Activated naive CD4-positive, alpha-beta T cell treated with anti-CD3 and anti-CD28 coated beads, Interleukin-2, amount 50 U/mL, for 24 hours (primary cell): ENCODE measurements around the gene RGS1.
A peak's percentile ranks its signal among the peaks of the same experiment; 100 is the strongest.
"Not testable (repeated sequence)": the region's sequence is repeated elsewhere in the genome, so short reads cannot be mapped to it uniquely, and the experiment has no call there.

ENCODE experiments used
- H3K27ac Mint-ChIP-seq: one replicate; pipeline ENCODE4 v1.8.0; 2021; ENCODE audit warnings: mild to moderate bottlenecking, mixed read lengths
- H3K27me3 Mint-ChIP-seq: one replicate; pipeline ENCODE4 v1.8.0; 2021; ENCODE audit warnings: mixed read lengths
- H3K36me3 Mint-ChIP-seq: one replicate; pipeline ENCODE4 v1.8.0; 2021; ENCODE audit warnings: mixed read lengths
- H3K4me1 Mint-ChIP-seq: one replicate; pipeline ENCODE4 v1.8.0; 2021; ENCODE audit warnings: mixed read lengths
- H3K4me3 Mint-ChIP-seq: one replicate; pipeline ENCODE4 v1.8.0; 2021; ENCODE audit warnings: mild to moderate bottlenecking, mixed read lengths
- H3K9me3 Mint-ChIP-seq: one replicate; pipeline ENCODE4 v1.8.0; 2021; ENCODE audit warnings: mixed read lengths

RGS1 gene, protein sequence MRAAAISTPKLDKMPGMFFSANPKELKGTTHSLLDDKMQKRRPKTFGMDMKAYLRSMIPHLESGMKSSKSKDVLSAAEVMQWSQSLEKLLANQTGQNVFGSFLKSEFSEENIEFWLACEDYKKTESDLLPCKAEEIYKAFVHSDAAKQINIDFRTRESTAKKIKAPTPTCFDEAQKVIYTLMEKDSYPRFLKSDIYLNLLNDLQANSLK

DNA sequence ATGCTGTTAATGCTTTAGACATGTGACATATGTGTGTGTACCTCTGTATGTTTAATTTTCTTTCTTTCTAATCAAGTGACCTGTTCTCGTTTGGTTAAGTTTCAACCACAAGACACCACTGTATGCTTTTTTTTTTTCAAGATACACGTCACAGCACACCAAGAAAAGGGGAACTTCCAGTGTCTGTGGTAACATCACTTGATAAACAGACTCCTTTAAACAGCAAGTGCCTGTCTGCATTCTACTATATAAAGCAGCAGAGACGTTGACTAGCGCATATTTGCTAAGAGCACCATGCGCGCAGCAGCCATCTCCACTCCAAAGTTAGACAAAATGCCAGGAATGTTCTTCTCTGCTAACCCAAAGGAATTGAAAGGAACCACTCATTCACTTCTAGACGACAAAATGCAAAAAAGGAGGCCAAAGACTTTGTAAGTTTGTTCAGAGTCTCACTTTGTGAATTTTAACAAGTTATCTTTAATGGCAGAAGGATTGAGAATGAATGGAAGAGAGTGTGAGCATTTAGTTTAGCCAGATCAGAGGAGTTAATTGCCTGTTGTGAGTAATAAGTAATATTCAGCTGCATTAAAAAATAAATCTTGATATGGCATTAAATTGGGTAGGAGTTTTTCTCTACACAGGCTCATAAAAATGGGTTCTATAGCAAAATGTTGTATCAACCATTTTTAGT lies at the start of gene RGS1:
Gene RGS1, plus strand, starts transcription at position 275 of the 691 bp plus-strand sequence. Its CDS starts 20 bp downstream, at position 295.
- peak within 1 kb of the TSS; percentile 98 for H3K27ac Mint-ChIP-seq

DNA sequence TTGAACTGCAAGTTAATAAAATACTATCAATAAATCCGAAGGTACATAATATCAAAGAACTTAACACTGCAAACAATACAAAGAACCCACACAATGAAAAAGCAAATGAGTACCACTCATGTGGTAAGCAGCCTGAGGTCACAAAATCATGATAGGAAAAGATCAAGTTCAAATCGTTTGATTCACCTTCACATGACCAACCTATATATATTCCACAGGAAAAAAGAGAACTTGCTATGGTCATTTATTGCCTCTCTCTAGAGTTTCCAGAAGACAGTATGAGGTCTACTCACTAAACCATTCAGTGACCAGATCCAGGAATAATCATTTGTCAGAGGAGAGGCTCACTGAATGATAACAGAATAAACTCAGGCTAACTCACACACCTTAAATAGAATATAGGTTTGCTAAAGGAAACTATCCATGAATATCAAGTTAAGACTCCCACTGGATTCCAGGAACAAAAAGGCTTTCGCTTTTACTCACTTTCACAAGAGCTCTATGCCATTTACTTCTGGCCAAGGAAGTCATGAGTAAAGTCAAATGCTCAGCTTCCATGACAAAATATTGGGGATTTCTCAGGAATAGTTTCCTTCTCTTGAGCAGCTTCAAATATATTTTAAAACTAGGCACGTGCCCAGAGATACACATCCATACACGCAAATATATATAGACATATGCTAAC lies 48.3 kb upstream of the RGS1 start:
- Mint-ChIP-seq H3K9me3 (peaks cover 5% of the 10 kb centered on the region), H3K4me3 (no peak overlapping the region), H3K27me3 (no peaks in the 10 kb centered on the region), H3K27ac (no peak overlapping the region), H3K36me3 (no peaks in the 10 kb centered on the region), H3K4me1 (peaks cover 37% of the 10 kb centered on the region)

More for the DNA sequence above, at the start of gene RGS1:
- no peaks in the 10 kb centered on the region for H3K9me3 Mint-ChIP-seq
- H3K27me3 Mint-ChIP-seq: no peaks in the 10 kb centered on the region
- H3K4me1 Mint-ChIP-seq: peaks cover 94% of the 10 kb centered on the region
- H3K4me3 Mint-ChIP-seq: peak within 1 kb of the TSS; percentile 89
- peaks cover 13% of the 10 kb centered on the region for H3K36me3 Mint-ChIP-seq

DNA sequence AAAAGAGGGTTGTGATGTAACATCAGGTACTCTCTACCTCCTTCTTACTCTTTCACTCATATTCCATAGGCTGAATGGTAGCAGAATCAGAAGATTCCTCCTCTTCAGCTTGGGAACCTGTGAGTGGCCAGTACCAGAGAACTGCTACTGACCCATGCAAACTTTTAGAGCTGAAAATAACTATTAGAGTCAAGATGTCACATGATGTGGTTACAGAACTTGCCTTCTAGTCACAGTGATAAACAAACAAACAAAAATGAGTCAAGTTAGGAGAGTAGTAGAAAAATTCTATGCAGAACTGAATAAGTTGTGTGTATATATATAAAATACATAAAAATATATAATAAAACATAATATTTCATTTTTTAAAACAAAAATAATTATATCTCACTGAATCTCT lies 47.6 kb upstream of the RGS1 start:
- no peak overlapping the region for H3K4me3 Mint-ChIP-seq
- H3K27ac Mint-ChIP-seq: no peak overlapping the region
- H3K27me3 Mint-ChIP-seq: no peaks in the 10 kb centered on the region
- H3K4me1 Mint-ChIP-seq: peaks cover 36% of the 10 kb centered on the region
- H3K36me3 Mint-ChIP-seq: no peaks in the 10 kb centered on the region
- H3K9me3 Mint-ChIP-seq: peaks cover 5% of the 10 kb centered on the region

DNA sequence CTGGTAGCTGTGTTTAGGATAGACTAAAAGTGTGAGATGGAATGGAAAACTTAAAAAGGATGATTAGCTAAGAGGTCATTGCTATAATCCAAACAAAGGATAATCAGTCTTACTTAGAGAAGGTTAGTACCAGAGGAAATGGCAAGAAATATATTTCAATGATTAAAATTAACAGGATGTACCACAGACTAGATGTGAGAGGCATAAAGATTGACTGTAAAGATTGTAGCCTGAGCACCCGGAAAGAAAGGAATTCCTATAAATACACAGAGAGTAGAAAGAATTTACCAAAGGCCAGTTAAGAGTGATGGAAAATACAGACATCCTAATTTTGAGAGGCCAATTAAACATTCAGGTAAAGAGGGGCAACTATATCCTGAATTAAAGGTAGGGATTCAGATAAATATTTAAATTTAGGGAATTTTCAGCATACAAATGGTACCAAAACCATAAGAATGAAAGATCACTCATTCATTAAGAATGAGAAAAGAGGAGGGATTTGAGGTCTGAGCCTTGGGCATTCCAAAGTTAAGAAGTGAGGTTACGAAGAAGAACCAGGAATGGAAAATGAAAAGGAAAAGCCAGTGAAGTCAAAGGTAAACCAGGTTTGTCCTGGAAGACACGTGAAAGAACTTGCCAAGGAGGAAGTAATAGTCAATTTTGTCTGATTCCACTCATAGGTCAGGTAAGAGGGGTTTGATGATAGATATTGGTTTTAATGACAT lies 46.4 kb upstream of the RGS1 start:
- H3K36me3 Mint-ChIP-seq: no peaks in the 10 kb centered on the region

DNA sequence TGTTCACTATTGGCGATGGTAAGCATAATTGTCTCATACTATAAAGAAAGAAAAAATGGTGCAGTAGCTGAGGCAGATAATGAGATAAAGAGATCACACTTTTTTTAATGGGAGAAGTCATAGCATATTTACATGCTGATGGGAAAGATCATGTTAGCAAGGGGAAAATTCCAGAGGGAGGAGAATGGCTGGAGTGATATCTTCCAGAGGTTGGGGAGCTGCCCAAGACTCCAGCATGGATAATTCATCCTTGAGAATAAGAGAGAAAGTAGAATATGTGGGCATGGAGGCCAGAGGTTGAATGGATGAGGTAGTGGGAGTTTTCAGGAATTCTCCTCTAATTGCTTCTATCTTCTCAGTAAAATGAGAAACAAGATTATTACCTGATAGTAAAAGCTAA lies 45.8 kb upstream of the RGS1 start:
- H3K4me3 Mint-ChIP-seq: peak overlapping the region; percentile 45
- no peaks in the 10 kb centered on the region for H3K36me3 Mint-ChIP-seq
- H3K27me3 Mint-ChIP-seq: no peaks in the 10 kb centered on the region
- peaks cover 5% of the 10 kb centered on the region for H3K9me3 Mint-ChIP-seq
- H3K4me1 Mint-ChIP-seq: peaks cover 30% of the 10 kb centered on the region
- H3K27ac Mint-ChIP-seq: peak overlapping the region; percentile 49

More for the DNA sequence above, 46.4 kb upstream of the RGS1 start:
- peaks cover 35% of the 10 kb centered on the region for H3K4me1 Mint-ChIP-seq
- peaks cover 5% of the 10 kb centered on the region for H3K9me3 Mint-ChIP-seq
- no peaks in the 10 kb centered on the region for H3K27me3 Mint-ChIP-seq
- peak overlapping the region; percentile 45 for H3K4me3 Mint-ChIP-seq
- peak overlapping the region; percentile 49 for H3K27ac Mint-ChIP-seq

DNA sequence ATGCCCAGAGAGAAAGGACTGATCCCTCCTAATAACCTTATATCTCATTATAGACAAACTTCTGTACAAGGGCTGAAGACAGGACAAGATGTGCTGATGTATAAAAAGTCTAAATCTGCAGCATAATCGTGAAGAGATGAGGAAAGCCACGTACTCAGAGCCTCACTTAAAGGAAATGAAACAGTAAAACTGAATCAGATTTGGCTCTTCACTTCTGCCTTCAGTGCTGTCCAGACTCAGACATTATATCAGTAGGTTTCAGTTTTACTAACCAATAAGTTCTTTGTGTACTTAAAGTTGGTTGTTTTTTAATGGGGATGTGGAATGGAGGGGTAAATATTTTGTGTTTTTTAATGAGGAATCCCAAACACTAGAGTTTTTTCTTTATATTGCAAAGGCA lies 45.3 kb upstream of the RGS1 start:
- peaks cover 30% of the 10 kb centered on the region for H3K4me1 Mint-ChIP-seq
- H3K9me3 Mint-ChIP-seq: peaks cover 5% of the 10 kb centered on the region
- peak overlapping the region; percentile 92 for H3K27ac Mint-ChIP-seq
- no peaks in the 10 kb centered on the region for H3K27me3 Mint-ChIP-seq
- H3K36me3 Mint-ChIP-seq: no peaks in the 10 kb centered on the region
- peak overlapping the region; percentile 45 for H3K4me3 Mint-ChIP-seq

DNA sequence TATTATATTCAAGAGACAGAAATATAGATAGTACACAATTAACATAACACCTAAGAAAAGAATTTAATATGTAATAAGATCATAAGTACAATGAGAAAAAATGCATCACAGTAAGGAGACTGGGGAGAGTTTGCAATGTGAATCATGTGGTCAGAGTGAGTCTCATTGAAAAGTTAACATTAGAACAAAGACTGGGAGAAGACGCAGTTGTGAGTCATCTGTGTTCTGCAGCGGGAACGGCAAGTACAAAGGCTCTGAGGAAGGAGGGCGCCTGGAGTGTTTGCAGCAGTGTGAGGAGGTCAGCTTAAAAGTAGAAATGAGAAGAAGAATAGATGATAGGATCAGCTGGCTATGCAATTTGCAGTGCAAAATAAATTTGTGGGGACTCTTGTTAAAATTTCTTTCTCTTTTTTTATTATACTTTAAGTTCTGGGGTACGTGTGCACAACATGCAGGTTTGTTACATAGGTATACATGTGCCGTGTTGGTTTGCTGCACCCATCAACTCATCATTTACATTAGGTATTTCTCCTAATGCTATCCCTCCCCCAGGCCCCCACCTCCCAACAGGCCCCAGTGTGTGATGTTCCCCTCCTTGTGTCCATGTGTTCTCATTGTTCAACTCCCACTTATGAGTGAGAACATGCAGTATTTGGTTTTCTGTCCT lies 44.4 kb upstream of the RGS1 start:
- peaks cover 30% of the 10 kb centered on the region for H3K4me1 Mint-ChIP-seq
- peak overlapping the region; percentile 90 for H3K27ac Mint-ChIP-seq
- not testable (repeated sequence) for H3K27me3 Mint-ChIP-seq, H3K9me3 Mint-ChIP-seq, H3K36me3 Mint-ChIP-seq
- H3K4me3 Mint-ChIP-seq: peak overlapping the region; percentile 31

DNA sequence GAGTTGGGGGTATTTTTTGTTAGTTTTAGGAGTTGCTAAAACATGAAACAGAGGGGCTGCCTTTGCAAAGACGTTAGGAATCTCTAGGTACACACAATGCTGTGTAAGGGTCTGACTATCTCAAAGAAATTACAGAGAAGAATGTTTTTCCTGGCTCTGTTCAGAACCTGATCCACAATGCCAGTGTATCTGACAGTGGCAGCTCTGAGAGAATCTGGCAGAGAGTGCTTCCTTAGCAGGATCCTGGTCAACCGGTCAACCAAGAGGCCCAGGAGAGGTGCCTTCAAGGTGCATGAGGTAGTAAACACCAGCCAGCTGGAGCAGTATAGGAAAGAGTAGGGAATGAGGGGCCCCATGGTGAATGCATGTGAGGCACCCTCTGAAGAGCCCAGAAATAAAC lies 40.9 kb upstream of the RGS1 start:
- H3K36me3 Mint-ChIP-seq: no peaks in the 10 kb centered on the region
- no peak overlapping the region for H3K27ac Mint-ChIP-seq
- no peaks in the 10 kb centered on the region for H3K27me3 Mint-ChIP-seq
- peaks cover 5% of the 10 kb centered on the region for H3K9me3 Mint-ChIP-seq
- H3K4me3 Mint-ChIP-seq: no peak overlapping the region
- peaks cover 45% of the 10 kb centered on the region for H3K4me1 Mint-ChIP-seq

DNA sequence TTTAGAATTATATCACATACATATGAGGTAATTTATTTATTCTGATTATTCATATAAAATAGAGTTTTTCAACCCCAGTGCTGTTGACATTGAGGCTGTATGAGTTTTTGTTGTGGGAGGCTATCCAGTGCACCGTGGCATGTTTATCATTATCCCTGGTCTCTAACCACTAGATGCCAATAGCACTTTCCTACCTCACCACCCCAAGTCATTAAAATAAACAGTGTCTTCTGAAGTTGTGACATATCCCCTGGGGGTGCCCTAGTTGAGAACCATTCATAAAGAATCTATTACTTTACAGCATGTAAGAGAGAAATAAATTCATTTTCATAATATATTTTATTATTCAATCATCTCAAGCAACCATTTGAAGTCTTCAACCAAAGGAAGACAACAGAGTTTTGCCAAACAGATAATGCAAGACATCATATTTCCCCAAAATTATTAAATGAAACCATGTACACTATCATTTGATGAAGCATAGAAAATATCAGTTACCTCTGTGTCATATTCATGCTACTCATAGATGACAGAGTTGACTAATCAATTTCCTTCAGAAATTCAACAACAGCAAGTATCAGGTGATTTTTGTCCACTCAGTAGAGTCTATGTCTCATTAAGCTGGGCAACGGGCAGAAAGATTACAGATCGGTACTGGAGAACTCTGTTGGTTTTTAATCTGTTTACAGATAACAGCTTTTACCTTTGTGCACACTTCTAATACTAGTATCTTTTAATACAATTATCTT lies 39.5 kb upstream of the RGS1 start:
- H3K9me3 Mint-ChIP-seq: peaks cover 2% of the 10 kb centered on the region
- H3K36me3 Mint-ChIP-seq: no peaks in the 10 kb centered on the region
- H3K4me3 Mint-ChIP-seq: no peak overlapping the region
- H3K4me1 Mint-ChIP-seq: peaks cover 42% of the 10 kb centered on the region
- H3K27me3 Mint-ChIP-seq: no peaks in the 10 kb centered on the region
- no peak overlapping the region for H3K27ac Mint-ChIP-seq

DNA sequence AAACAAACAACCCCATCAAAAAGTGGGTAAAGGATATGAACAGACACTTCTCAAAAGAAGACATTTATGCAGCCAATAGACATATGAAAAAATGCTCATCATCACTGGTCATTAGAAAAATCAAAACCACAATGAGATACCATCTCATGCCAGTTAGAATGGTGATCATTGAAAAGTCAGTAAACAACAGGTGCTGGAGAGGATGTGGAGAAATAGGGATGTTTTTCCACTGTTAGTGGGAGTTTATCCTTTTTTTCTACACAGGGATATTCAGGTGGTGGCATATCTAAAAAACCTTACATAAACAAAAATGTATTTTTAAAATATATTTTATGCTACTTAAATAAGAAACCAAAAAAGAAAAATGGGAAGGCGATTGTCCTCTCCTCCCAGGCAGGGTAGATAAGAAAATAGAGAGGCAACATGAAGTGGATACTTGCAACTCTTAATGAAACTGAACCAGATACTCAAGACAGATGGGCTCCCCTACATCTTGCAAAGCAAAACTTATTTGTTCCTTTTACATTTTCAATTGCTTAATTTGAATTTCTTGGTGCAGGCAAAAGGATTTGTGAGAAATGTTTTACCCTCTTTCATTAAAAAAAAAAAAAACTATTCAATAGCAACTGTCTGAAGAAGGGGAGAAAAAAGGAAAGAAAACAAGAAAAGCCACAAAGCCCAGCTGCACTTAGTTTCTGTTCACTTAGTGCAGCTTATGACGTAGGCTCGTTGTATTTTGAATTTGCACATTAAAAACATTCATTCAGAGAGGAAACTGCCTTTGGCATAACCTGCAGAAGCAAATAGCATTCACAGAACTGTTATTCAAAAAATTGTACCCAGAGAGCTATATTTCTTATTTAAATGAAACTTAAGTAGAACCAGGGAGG lies 36.9 kb upstream of the RGS1 start:
- Mint-ChIP-seq H3K4me1 (peaks cover 43% of the 10 kb centered on the region), H3K9me3 (no peaks in the 10 kb centered on the region), H3K4me3 (peak overlapping the region; percentile 69), H3K36me3 (no peaks in the 10 kb centered on the region), H3K27me3 (no peaks in the 10 kb centered on the region), H3K27ac (peak overlapping the region; percentile 85)

DNA sequence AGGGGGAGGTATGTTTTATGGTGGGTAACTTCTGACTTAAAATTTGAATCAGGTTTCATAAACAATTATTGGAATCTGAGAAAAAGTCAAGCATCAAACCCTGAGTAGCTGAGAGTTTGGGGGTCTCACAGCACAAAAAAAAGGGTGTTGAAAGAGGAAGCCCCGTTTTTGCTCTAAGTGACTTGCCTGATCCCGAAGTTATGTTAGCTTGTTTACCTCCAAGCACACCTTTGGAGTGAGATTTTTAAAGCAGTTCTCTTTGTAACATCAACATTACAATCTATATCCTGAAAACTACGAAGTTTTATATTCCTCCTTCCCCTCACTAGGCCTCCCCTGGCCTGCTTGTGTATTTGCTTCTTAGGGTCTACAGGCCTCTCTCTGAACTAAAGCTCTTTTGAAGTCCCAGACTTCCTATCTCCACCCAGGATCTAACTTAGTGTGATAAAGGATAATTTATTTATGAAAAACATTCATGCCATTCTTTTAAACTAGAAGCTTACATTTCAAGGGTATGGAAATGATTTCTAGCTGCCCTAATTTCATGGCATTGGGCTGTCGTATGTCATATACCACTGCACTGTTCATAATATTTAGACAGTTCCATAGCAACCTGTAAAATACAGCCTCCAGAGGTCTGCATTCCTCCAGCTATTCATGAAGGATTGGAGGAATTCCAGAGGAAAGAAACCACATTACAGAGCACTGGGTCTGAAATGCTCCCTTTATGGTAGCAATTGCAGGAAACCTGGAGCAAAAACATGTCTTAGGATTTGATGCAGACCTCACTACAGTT lies 36.1 kb upstream of the RGS1 start:
- Mint-ChIP-seq H3K4me1 (peaks cover 43% of the 10 kb centered on the region), H3K27me3 (no peaks in the 10 kb centered on the region), H3K27ac (peak overlapping the region; percentile 85), H3K36me3 (no peaks in the 10 kb centered on the region), H3K9me3 (no peaks in the 10 kb centered on the region), H3K4me3 (peak overlapping the region; percentile 69)

DNA sequence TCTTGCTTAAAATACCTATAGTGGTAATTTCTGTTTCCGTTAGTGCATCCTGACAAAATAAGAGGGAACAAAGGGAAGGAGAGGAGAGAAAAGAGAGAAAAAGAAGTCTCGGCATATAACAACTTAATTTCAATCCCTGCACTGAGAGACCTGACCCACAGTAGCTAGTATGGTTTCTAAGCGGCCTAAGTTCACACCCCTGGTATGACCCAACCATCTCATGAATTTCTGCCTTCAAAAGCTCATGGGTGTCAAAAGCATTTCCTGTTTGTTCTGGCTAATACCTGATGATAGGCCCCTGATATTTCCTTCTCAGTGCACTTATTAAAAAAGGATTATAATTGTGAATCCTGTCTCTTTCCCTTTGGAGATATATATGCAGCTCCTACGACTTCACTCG lies 32.1 kb upstream of the RGS1 start:
- H3K4me1 Mint-ChIP-seq: peaks cover 50% of the 10 kb centered on the region
- no peak overlapping the region for H3K4me3 Mint-ChIP-seq
- no peak overlapping the region for H3K27ac Mint-ChIP-seq
- no peaks in the 10 kb centered on the region for H3K36me3 Mint-ChIP-seq
- no peaks in the 10 kb centered on the region for H3K9me3 Mint-ChIP-seq
- H3K27me3 Mint-ChIP-seq: no peaks in the 10 kb centered on the region

DNA sequence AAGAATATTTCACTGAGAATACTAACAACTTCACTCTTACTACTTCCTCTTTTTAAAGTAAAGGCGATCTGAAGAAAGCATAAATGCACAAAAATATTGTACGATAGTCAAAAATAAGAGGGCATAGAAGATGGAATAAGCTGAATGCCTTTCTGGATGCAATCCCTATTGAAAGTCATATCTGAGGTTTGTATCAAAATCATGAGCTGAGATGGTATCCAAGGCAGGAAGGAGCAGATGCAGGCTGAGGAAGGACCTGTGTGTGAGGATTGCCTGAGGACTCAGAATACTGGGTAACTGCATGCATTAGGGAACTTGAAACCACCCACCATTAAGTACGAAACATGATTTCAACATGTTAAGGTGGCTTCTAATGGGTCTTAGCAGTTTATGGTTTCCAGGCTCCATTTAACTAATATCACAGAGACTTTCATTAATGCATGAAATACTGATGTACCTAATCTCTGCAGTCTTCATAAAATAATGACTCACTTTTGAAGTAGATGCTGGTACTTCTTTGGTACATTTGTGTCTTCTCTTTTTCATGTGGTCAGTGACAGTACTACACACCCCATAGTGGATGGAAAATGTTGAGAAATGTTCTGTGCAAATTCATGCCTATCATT lies 29.6 kb upstream of the RGS1 start:
- H3K36me3 Mint-ChIP-seq: no peaks in the 10 kb centered on the region
- no peak overlapping the region for H3K4me3 Mint-ChIP-seq
- H3K27me3 Mint-ChIP-seq: no peaks in the 10 kb centered on the region
- peaks cover 34% of the 10 kb centered on the region for H3K4me1 Mint-ChIP-seq
- H3K9me3 Mint-ChIP-seq: no peaks in the 10 kb centered on the region
- H3K27ac Mint-ChIP-seq: no peak overlapping the region
